ENCODE data around the gene RTN4IP1.

RTN4IP1 gene

DNA sequence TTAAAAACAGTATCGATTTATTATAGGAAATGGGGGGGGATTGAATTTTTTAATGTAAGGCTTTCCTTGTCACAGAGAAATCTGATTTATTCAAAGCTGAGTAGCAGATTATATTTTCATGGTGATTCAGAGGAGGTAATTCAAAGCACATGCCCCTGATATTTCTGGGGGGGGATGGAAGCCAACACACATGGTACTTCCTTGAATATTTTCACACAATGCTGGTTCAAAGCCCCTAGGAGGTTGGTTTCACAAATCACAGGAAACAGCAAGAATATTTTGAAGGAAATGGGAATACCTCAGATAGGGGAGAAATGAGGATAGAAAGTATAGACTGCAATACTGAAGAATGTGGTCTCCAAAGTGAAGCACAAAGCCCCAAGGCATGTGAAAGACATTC, 98.8 kb downstream of the RTN4IP1 start:
- H3K27ac ChIP-seq = no peak overlapping the region
- TF ChIP-seq, protein P1, sequence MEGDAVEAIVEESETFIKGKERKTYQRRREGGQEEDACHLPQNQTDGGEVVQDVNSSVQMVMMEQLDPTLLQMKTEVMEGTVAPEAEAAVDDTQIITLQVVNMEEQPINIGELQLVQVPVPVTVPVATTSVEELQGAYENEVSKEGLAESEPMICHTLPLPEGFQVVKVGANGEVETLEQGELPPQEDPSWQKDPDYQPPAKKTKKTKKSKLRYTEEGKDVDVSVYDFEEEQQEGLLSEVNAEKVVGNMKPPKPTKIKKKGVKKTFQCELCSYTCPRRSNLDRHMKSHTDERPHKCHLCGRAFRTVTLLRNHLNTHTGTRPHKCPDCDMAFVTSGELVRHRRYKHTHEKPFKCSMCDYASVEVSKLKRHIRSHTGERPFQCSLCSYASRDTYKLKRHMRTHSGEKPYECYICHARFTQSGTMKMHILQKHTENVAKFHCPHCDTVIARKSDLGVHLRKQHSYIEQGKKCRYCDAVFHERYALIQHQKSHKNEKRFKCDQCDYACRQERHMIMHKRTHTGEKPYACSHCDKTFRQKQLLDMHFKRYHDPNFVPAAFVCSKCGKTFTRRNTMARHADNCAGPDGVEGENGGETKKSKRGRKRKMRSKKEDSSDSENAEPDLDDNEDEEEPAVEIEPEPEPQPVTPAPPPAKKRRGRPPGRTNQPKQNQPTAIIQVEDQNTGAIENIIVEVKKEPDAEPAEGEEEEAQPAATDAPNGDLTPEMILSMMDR (conservative IDR thresholded peaks at IDR 0.05) = no peak
- TF ChIP-seq ZFX (IDR thresholded peaks at IDR 0.05) = no peak

- TF ChIP-seq, protein P1 (conservative IDR thresholded peaks at IDR 0.05) = no peak
- no peak for TF ChIP-seq ZFX (IDR thresholded peaks at IDR 0.05)
- H3K27ac ChIP-seq = no peak overlapping the region
Observed at GRCh38 chr6:106530026-106530425, 99.3 kb downstream of the RTN4IP1 start.

GRCh38 chr6:106529438-106529837, 99.9 kb downstream of the RTN4IP1 start:
- H3K27ac ChIP-seq = no peak overlapping the region
- TF ChIP-seq ZFX (IDR thresholded peaks at IDR 0.05) = no peak

- H3K27ac ChIP-seq = no peak overlapping the region
- no peak for TF ChIP-seq ZFX (IDR thresholded peaks at IDR 0.05)
- TF ChIP-seq, protein P1 (conservative IDR thresholded peaks at IDR 0.05) = no peak
Observed at GRCh38 chr6:106528521-106528920, 100.8 kb downstream of the RTN4IP1 start.

DNA sequence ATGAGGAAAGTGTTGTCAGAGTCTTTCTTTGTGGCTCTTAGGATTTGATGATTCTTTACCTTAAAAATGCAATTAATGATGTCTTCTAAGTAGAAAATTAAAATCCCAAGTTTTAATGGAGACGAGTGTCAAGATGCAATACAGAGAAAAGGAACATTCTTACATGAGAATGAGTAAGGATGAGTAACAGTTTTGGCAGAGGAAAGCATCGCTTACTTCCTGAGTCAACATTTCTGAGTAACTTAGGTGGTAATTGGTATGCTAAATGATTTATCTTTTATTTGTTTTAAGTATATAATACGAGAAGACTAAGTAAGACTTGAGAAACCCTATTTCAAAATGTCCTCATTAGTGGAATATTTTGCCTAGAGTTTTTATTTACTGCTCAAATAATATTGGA, 101.3 kb downstream of the RTN4IP1 start:
- TF ChIP-seq ZFX (IDR thresholded peaks at IDR 0.05) = no peak
- TF ChIP-seq, protein P1 (conservative IDR thresholded peaks at IDR 0.05) = no peak
- H3K27ac ChIP-seq = no peak overlapping the region

GRCh38 chr6:106527117-106527516, 102.2 kb downstream of the RTN4IP1 start:
- TF ChIP-seq, protein P1 (conservative IDR thresholded peaks at IDR 0.05) = no peak
- TF ChIP-seq ZFX (IDR thresholded peaks at IDR 0.05) = no peak
- H3K27ac ChIP-seq = no peak overlapping the region

DNA sequence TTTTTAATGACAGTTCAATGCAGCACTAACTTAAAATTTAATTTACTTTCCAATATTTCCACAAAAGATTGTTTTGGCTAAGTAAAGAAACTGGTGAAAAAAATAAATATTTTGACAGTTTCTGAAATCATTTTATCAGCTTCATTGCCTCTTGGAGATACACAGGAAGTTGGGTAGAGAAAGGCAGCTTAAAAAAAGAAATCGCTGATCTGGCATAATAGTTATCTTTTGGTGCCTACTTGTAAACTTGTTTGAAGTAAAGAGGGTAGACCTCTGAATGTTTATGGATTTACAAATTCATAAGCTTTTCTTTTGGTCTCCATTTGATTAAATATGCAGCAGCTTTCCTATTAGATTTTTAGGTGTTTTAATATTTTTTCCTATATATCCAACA, 103.4 kb downstream of the RTN4IP1 start:
- no peak overlapping the region for H3K27ac ChIP-seq
- TF ChIP-seq ZFX (IDR thresholded peaks at IDR 0.05) = no peak

- TF ChIP-seq ZFX (IDR thresholded peaks at IDR 0.05) = no peak
- TF ChIP-seq, protein P1 (conservative IDR thresholded peaks at IDR 0.05) = no peak
- H3K27ac ChIP-seq = no peak overlapping the region
Observed at GRCh38 chr6:106525107-106525881, 104.0 kb downstream of the RTN4IP1 start.
